H54 (cell line): ENCODE results near the gene WASF3.

ENCODE experiments used
- DNase-seq: peaks from one replicate; pipeline ENCODE4 v3.0.0; 2011; ENCODE audit warnings: low spot score, mixed read lengths; ENCODE audit not compliant: insufficient read length
- FAIRE-seq: peaks from 3 replicates; lab custom pipeline; 2011; peaks lifted over from hg19 to GRCh38; lab: Jason Lieb, UNC
- POLR2A ChIP-seq: IDR thresholded peaks from 2 replicates; pipeline ENCODE4 v1.6.1; 2011; ENCODE audit warnings: low read depth, mild to moderate bottlenecking, low read length

WASF3 gene

DNA sequence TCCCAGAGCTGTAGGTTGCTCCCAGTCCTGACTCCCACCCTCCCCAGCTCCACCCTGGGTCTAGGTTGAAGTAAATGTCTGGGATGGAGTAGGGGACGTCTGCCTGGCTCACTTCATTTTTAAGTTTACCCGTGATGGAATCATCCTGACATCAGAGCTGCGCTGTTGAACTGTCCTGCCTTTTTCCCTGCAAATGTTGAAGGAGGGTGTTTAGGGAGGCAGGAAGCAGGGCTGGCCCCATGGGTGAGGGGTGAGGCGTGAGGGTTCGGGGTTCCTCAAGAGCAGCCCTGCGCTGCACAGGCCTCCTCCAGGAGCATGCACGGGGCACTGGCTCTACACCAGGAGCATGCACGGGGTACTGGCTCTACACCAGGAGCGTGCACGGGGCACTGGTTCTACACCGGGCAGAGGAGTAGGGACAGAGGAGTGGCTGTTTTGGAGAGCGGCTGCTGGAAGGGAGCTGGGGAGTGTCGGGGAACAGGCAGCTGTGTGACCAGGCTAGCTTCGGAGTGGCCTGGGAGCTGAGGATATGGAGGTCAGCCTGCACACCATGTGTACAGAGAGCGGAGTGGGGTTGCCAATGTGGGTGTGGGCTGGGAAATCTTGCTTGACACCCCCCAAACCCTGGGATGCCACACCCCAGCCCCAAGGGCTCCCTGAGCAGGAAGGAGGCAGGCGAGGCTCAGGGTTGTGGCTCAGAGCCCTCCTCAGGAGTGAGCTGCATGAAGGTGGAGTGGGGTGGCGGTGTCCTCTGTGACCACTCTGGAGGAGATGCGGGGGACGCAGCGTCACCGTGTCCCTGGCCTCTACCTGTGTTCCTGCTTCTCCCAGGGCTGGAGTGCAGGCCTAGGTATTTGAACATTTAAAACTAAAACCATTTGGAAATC is 139.8 kb downstream of the WASF3 start:
- no peak for DNase-seq
- FAIRE-seq, result no peak
- no peak for TF ChIP-seq POLR2A

DNA sequence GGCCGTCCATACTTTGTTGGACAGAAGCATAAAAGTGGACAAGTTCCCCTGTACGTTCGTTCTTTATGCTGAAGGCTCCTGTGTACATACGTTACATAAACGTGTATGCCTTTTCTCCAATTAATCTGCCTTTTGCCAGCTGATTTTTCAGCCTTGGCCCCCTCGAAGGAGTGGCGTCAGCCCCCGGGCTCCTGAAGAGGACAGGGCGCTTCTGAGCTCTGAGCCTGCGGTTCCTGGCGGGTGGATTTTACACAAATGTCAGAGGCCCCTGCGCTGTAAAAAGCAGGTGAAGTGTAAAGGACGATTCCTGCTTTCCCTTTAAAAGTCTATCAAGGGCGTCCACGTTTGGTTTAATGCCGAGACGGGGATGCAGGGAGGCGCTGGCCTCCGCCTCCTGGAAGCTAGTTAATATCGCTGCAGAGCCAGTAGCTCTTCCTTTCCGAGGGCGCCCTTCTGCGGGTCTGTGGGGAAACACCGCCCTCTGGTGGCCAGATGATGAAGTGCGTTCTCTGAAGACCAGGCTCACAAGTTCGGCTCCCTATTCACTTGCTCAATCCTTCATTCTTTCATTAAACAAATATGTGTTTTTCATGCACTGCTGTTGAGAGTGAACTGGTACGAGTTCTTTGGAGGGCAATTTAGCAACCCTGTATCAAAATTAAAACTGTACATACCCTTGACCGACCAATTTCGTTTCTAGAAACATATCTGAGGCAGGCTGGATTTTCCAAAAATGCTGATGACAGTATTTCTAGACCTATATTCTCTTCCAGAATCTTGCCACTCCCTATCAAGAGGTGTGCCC is 141.1 kb downstream of the WASF3 start:
- DNase-seq, result peak; percentile 44
- peak; percentile 92 for FAIRE-seq
- no peak for TF ChIP-seq POLR2A

DNA sequence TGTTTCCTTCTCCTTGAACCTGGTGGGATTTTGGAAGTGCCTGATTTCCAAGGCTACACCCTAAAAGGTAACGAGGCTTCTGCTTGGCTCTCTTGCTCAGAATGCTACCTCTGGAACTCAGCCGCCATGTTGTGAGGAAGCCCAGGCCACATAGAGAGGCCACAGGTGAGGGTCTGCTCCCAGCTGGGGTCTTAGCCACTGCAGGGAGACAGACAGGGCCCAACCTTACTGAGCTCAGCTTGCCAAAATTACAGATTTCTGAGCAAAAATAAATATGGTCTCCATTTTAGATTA is 141.7 kb downstream of the WASF3 start:
- no peak for TF ChIP-seq POLR2A
- FAIRE-seq (no peak), DNase-seq (no peak)

DNA sequence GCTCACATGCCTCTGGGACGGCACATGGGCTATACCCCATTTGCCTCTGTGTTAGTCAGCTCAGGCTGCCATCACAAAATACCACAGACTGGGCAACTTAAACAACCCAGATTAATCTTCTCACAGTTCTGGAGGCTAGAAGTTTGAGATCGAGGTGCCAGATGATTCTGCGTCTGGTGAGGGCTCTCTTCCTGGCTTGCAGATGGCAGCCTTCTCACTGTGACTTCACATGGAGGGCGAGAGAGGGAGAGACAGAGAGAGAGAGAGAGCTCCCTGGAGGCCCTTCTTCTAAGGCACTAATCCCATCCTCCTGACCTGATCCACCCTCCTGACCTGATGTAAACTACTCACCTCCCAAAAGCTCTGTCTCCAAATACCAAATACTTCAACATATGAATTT is 148.1 kb downstream of the WASF3 start:
- no peak for TF ChIP-seq POLR2A
- no peak for FAIRE-seq
- DNase-seq, result no peak

DNA sequence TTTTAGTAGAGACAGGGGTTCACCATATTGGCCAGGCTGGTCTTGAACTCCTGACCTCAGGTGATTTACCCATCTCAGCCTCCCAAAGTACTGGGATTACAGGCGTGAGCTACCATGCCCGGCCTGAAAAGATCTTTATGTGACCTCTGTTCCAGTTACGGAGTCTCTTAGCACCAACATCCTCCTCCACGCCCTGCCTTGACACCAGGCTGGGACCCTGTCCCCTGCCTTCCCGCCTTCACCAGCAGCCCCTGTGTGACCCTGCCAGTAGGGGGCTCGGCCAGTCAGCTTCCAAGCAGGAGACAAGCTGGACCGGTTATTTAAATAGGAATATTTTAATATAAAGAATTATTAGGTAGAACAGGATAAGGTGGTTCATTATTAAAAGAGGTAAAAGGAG is 148.9 kb downstream of the WASF3 start:
- TF ChIP-seq POLR2A, result no peak
- FAIRE-seq (no peak), DNase-seq (no peak)

DNA sequence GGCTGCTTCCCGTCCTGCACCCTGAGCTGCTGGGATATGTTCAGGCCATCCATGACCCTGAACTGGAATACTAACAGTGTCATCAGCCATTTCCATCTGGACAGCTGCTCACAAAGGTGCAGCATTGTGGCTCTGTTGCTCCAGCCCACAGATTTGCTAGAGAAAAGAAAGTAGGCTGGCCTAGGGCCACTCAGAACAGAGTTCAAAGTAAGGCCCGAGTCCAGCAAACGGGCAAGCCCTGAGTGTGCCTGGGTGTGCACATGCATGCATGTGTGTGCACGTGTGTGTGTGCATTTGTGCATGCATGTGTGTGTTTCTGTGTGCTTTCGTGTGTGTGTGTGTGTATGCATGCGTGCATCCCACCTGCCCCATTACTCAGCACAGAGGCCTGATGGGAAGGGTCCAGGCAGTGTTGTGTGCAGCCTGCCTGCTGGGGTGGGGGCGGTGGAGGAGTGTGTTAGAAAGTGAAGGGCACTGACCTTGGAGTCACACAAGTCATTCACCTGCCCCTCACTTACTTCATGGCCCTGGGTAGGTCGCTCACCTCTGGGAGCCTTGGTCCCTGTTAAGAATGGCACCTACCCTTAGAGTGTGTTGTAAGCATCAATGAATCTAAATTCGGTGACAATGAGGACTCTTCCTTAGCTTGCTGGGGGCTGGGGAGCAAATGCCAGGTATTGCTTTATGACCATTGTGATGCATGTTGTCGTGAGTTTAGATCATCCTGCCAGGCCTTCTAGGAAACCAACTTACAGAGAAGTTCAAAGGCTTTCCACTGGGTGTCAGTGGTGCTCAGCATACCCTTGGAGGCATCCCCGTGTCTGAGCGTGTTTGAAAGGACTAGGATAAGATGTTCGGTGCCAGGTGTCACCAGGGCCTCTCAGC is 149.9 kb downstream of the WASF3 start:
- no peak for FAIRE-seq
- TF ChIP-seq POLR2A, result no peak
- peak; percentile 33 for DNase-seq

DNA sequence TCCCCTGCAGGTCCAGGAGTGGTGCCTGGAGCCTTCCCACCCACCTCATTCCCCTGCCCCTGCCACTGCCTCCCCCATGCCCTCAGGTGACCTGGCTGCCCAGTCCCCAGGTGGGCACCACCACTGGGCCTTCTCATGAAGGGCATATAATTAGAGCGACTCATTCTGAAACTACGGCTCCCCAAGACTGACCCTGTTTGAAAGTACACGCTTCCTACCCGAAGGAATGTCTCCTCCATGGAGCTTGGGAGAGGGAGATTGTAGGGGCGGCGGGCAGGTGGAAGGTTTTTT is 150.5 kb downstream of the WASF3 start:
- no peak for FAIRE-seq
- DNase-seq, result no peak
- TF ChIP-seq POLR2A, result no peak

DNA sequence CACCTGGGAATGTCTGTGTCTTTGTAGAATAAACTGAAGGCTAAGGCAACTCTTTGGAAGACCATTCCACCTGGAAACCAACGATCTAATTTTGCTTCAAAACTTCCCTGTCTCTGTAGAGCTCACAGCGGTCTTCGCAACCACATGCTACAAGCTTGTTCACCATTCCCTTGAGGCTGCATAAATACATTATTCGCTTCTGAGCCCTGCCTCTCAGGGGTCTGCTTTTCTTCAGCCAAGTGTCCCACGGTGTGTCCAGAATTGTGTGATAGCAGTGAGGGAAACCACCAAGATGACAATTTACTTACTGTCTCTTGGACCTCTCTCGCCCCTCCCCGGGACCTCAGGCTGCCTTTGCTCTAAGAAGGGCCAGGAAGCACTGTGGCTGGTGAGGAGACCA is 152.0 kb downstream of the WASF3 start:
- no peak for TF ChIP-seq POLR2A
- no peak for FAIRE-seq
- no peak for DNase-seq

DNA sequence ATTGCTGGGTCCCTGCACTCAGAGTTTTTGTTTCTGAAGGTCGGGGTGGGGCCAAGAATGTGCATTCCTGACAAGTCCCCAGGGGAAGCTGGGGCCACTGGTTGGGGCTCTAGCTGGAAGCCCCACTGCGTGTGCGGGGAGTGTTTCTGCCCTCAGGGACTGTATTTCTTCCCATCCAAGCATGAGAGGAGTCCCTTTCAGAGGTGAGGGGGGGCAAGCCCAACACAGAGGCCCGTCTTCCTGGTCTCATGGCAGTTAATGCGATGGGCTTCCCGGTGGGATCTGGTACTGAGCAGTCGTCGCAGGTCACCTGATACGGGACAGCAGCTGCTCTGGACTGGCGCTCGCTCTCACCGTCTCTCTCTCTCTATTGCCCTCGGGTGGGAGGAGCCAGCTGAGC is 152.7 kb downstream of the WASF3 start:
- FAIRE-seq (no peak), DNase-seq (no peak)
- no peak for TF ChIP-seq POLR2A

DNA sequence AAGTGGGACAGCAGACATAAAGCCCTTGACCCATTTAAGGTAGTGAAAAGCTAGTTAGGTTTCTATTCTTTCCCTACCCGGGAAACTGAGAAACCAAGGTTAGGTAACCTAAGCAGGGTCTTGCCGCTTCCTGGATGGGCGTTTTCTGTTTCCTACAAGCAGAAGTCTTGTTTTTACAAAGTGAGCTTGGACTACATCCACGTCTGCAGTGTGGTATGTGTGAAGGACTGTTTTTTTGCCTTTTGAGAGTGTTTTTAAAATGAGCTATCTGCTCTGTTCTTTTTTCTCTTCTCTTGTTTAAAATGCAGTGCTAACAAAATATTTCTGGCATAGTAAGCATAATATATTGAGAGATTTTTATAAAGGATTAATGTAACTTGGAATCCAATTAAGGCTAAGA is 153.7 kb downstream of the WASF3 start:
- FAIRE-seq (no peak), DNase-seq (no peak)
- no peak for TF ChIP-seq POLR2A

DNA sequence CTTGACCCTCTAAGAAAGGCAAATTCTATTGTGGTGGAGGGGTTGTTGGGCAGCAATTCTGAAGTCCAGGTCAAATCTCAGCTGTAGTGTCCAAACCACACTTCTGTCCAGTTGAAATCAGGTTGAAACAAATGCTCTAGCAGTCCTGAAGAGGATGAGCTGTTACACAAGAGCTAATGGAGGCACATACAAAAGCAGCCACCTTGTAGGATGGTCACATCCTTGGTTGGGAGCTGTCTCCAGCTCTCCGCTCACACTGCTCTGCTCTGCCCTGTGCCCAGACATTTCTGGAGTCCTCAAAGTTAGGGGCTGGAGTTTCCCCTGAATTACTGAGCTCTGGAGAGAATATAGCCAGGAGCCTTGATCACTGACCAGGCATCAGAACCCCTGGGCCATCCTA is 155.9 kb downstream of the WASF3 start:
- no peak for TF ChIP-seq POLR2A
- DNase-seq, result no peak
- FAIRE-seq, result no peak

DNA sequence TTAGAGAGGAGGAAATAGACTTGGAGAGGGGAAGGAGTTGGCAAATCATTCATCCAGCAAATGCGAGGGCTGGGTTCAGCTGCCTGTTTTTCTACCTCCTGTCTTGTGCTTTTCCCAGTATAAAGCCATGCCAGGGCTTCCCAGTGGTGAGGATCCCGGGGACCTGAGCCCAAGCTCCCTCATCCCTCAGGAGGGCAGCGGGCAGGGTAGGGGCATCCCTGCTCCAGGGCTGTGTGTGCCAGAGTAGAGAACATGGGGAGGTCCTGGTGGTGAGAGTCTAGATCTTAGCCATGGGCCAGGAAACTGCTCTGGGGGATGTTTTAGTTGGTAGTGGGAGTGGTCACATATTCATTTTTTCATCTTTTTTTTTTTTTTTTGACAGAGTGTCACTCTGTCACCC is 159.5 kb downstream of the WASF3 start:
- DNase-seq, result no peak
- TF ChIP-seq POLR2A, result no peak
- FAIRE-seq, result no peak

DNA sequence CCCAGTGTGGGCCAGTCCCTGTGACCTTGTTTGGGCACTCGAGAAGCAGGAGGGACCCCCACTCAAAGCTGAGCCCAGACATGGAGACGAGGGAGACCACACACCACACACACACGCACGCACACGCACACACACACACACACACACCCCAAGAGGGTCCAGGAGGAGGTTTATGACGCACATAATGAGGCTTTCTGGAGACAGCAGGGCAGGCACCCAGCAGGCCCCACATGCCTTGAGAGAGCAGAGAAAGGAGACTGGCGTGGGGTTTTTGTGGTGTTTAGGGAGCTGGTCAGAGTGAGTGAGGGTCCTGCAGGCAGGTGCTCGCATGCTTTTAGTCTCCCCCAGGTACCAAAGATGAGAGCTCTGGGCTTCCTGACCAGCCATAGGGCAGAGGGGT is 160.7 kb downstream of the WASF3 start:
- FAIRE-seq, result no peak
- no peak for DNase-seq
- TF ChIP-seq POLR2A, result no peak

DNA sequence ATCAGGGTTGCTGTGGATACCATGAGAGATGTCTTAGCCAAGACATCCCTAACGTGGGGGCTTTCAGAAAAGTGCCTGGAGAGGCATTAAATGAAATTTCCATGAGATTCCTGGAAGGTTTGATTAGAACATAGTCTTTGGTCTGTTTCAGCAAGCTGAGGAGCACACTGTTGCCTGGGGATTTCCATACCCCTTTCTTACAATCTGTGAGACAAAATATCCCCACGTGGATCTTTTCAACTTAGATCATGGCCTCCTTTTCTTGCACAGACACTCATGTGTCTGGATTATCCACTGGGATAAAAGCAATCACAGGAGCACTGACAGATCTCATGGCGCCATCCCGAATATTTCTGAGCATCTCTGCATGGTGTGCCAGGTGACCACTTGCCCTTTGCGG is 161.4 kb downstream of the WASF3 start:
- no peak for DNase-seq
- FAIRE-seq, result no peak
- TF ChIP-seq POLR2A, result no peak
